ENCODE results near the gene BRD4. TPM values are rescaled to one million over a fixed set of nuclear protein-coding genes. Genes with fewer than 3 reads are reported as not detected.
A peak's percentile ranks its signal among the peaks of the same experiment; 100 is the strongest.

BRD4 gene
- total and polyA plus RNA-seq, 2 donors, result 7.6 to 26.0 TPM

DNA sequence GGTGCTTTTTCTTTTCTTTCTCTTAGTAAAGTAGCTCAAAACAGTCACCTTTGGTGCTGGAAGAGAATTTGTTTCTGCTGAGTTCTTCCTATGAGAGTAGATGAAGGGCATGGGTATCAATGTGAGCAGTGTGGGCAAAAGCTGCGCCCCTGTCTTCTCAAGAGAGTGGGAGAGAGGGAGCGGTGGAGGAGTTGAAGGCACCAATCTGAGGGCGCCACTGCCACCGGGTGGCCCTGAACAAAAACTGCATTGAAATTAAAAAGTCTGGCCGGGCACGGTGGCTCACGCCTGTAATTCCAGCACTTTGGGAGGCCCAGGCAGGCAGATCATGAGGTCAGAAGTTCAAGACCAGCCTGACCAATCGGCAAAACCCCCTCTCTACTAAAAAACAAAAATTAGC lies 71.4 kb downstream of the BRD4 start:
- H3K36me3 ChIP-seq (ENCODE audit: control insufficient read depth in 2 of 2, insufficient read depth in 2 of 2, low read length in 1 of 2), result peaks cover 93 to 95% of the 10 kb centered on the region in 2 donors
- WGBS, result 92% methylated on average over 8 of the region's 8 CpGs
- H3K4me1 ChIP-seq (ENCODE audit: control insufficient read depth in 2 of 2, insufficient read depth in 2 of 2, low read length in 2 of 2), result no peaks in the 10 kb centered on the region
- no peak overlapping the region for H3K4me3 ChIP-seq (ENCODE audit: low read length in 2 of 2)
- H3K27me3 ChIP-seq (ENCODE audit: control insufficient read depth in 2 of 2, insufficient read depth in 1 of 2, low read length in 1 of 2), result no peaks in the 10 kb centered on the region
- H3K27ac ChIP-seq (ENCODE audit: low read depth in 1 of 2, low read length in 1 of 2), result no peak overlapping the region
- peak in 3 of 9 donors; percentile 10 to 33 (median 27) for DNase-seq (ENCODE audit: low read depth in 6 of 9, low spot score in 9 of 9)
- H3K9me3 ChIP-seq (ENCODE audit: control insufficient read depth in 2 of 2, insufficient read depth in 1 of 2, low read length in 1 of 2), result no peaks in the 10 kb centered on the region

DNA sequence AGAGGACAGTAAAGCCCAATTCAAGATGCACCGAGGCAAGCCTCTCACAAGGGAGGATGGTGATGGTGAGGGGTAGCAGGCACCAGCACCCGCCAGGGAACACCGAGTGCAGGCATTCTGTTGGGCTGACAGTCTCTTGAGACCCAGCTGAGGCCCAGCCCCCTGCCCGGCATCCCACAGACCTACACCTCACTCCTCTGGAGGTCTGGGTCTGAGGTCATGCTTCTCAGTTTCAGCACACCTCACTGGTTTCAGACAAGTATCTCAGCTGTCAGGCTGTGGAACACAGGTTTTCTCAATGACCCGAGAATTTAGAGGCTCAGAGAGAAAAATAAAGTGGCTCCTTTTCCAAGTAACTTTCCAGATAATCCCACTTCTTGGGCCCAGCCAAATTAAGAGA lies 72.4 kb downstream of the BRD4 start:
- Histone ChIP-seq H3K9me3 (ENCODE audit: control insufficient read depth in 2 of 2, insufficient read depth in 1 of 2, low read length in 1 of 2) (no peaks in the 10 kb centered on the region), H3K27me3 (ENCODE audit: control insufficient read depth in 2 of 2, insufficient read depth in 1 of 2, low read length in 1 of 2) (no peaks in the 10 kb centered on the region), H3K27ac (ENCODE audit: low read depth in 1 of 2, low read length in 1 of 2) (no peak overlapping the region), H3K36me3 (ENCODE audit: control insufficient read depth in 2 of 2, insufficient read depth in 2 of 2, low read length in 1 of 2) (peaks cover 93 to 97% of the 10 kb centered on the region in 2 donors), H3K4me3 (ENCODE audit: low read length in 2 of 2) (no peak overlapping the region), H3K4me1 (ENCODE audit: control insufficient read depth in 2 of 2, insufficient read depth in 2 of 2, low read length in 2 of 2) (no peaks in the 10 kb centered on the region)
- no peak for DNase-seq (ENCODE audit: low read depth in 6 of 9, low spot score in 9 of 9)
- WGBS, result 95% methylated on average over 5 of the region's 5 CpGs

DNA sequence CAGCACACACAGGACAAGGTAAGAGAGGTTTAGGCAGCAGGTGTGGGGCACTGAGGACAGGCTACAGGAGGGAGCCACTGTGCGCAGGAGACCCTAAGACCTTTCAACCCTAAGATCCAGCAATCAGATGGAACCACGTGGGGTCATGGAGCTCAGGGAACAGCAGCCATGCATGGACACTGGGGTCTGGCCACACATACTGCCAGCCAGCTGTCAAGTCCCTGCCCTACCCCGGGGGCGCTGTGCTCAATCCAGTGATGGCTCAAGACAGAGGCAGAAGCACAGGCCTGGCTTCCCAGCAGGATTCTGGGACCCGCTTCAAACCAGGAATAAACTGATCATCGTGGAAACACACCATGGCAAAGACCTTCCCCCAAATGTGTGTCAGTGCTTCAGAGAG lies 74.6 kb downstream of the BRD4 start:
- no peak for DNase-seq (ENCODE audit: low read depth in 6 of 9, low spot score in 9 of 9)
- Histone ChIP-seq H3K36me3 (ENCODE audit: control insufficient read depth in 2 of 2, insufficient read depth in 2 of 2, low read length in 1 of 2) (peaks cover 93 to 97% of the 10 kb centered on the region in 2 donors), H3K27me3 (ENCODE audit: control insufficient read depth in 2 of 2, insufficient read depth in 1 of 2, low read length in 1 of 2) (no peaks in the 10 kb centered on the region), H3K4me3 (ENCODE audit: low read length in 2 of 2) (no peak overlapping the region), H3K27ac (ENCODE audit: low read depth in 1 of 2, low read length in 1 of 2) (no peak overlapping the region), H3K9me3 (ENCODE audit: control insufficient read depth in 2 of 2, insufficient read depth in 1 of 2, low read length in 1 of 2) (no peaks in the 10 kb centered on the region), H3K4me1 (ENCODE audit: control insufficient read depth in 2 of 2, insufficient read depth in 2 of 2, low read length in 2 of 2) (no peaks in the 10 kb centered on the region)
- WGBS, result 98% methylated on average over 6 of the region's 6 CpGs

DNA sequence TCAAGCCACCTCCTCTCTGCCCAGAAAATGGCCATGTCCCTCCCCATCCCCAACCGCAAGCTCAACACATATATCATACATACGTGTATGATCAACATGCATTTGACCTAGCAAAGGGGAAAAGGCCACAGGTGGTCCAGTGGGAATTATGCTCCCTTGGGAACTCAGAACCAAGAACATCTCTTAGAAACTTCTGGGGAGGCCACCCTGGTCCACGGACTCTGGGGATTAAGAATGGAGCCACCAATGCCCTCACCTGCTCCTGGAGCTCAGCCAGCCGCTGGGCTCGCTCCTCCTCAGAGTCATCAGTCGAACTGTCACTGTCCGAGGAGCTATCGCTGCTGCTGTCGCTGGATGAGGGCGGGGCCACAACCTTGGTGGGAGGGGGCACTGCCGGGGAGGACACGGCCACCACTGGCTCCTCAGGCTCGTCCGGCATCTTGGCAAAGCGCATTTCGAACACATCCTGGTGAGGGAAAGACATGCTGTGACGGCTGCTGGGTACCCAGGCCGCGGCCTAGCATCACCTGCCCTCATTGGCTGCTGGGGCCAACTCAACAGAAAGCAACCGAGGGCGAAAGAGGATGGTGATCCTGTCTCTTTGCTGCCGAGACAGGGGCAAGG lies 75.5 kb downstream of the BRD4 start:
- no peak overlapping the region for H3K27ac ChIP-seq (ENCODE audit: low read depth in 1 of 2, low read length in 1 of 2)
- H3K9me3 ChIP-seq (ENCODE audit: control insufficient read depth in 2 of 2, insufficient read depth in 1 of 2, low read length in 1 of 2), result no peaks in the 10 kb centered on the region
- peaks cover 93 to 98% of the 10 kb centered on the region in 2 donors for H3K36me3 ChIP-seq (ENCODE audit: control insufficient read depth in 2 of 2, insufficient read depth in 2 of 2, low read length in 1 of 2)
- no peak overlapping the region for H3K4me3 ChIP-seq (ENCODE audit: low read length in 2 of 2)
- H3K27me3 ChIP-seq (ENCODE audit: control insufficient read depth in 2 of 2, insufficient read depth in 1 of 2, low read length in 1 of 2), result no peaks in the 10 kb centered on the region
- WGBS, result 98% methylated on average over 22 of the region's 22 CpGs
- H3K4me1 ChIP-seq (ENCODE audit: control insufficient read depth in 2 of 2, insufficient read depth in 2 of 2, low read length in 2 of 2), result peaks cover 0 to 5% of the 10 kb centered on the region in 2 donors
- DNase-seq (ENCODE audit: low read depth in 6 of 9, low spot score in 9 of 9), result no peak

DNA sequence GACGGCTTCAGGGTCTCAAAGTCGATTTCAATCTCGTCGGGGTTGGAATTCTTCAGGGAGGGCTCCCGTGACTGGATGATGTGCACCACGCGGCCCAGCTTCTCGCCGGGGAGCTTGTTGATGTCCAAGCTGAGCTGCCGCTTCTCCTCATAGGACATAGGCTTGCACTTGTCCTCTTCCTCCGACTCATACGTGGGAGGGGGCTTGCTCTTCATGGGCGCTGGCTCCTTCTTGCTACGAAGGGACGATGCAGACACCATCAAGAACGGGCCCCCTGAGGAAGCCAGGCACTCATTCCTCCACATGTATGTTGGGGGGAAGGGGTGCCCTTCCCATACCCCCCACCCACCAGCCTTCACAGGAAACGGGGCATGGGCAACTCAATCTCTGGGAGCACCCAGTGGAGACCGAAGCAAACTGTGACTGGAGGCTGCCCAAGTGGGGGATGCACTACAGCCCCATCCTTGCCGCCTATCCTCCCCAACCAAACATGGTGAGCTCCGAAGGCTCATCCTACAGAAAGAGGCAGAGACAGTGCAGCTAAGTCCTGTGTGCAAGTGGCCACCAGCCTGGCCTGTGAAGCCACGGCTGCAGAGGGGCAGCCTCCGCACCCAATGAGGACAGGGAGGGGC lies 76.9 kb downstream of the BRD4 start:
- no peak for DNase-seq (ENCODE audit: low read depth in 6 of 9, low spot score in 9 of 9)
- H3K36me3 ChIP-seq (ENCODE audit: control insufficient read depth in 2 of 2, insufficient read depth in 2 of 2, low read length in 1 of 2), result peaks cover 97 to 98% of the 10 kb centered on the region in 2 donors
- no peaks in the 10 kb centered on the region for H3K9me3 ChIP-seq (ENCODE audit: control insufficient read depth in 2 of 2, insufficient read depth in 1 of 2, low read length in 1 of 2)
- H3K4me3 ChIP-seq (ENCODE audit: low read length in 2 of 2), result no peak overlapping the region
- no peak overlapping the region for H3K27ac ChIP-seq (ENCODE audit: low read depth in 1 of 2, low read length in 1 of 2)
- H3K4me1 ChIP-seq (ENCODE audit: control insufficient read depth in 2 of 2, insufficient read depth in 2 of 2, low read length in 2 of 2), result peaks cover 0 to 13% of the 10 kb centered on the region in 2 donors
- H3K27me3 ChIP-seq (ENCODE audit: control insufficient read depth in 2 of 2, insufficient read depth in 1 of 2, low read length in 1 of 2), result no peaks in the 10 kb centered on the region
- 98% methylated on average over 22 of the region's 22 CpGs for WGBS

DNA sequence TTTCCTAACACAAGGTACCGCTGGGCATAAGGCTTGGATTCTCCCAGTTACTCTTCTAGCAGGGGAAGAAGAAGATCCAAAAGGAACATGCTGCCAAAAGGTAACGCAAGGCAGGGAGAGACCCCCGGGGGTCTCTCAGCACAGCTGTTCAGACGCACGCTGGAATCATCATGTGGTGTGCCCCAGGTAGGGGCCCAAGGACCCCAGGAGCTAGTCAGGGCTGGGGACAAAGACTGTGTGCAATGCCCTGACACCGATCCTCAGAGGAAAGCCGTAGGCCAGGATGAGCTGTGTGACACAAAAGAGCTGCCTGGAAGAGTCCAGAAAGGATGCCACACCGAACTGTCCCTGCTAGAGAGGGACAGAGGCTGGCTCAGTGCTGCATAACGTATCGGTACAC lies 77.8 kb downstream of the BRD4 start:
- Histone ChIP-seq H3K36me3 (ENCODE audit: control insufficient read depth in 2 of 2, insufficient read depth in 2 of 2, low read length in 1 of 2) (peaks cover 97% of the 10 kb centered on the region in 2 donors), H3K4me3 (ENCODE audit: low read length in 2 of 2) (no peak overlapping the region), H3K9me3 (ENCODE audit: control insufficient read depth in 2 of 2, insufficient read depth in 1 of 2, low read length in 1 of 2) (no peaks in the 10 kb centered on the region), H3K27me3 (ENCODE audit: control insufficient read depth in 2 of 2, insufficient read depth in 1 of 2, low read length in 1 of 2) (no peaks in the 10 kb centered on the region), H3K4me1 (ENCODE audit: control insufficient read depth in 2 of 2, insufficient read depth in 2 of 2, low read length in 2 of 2) (peaks cover 0 to 17% of the 10 kb centered on the region in 2 donors), H3K27ac (ENCODE audit: low read depth in 1 of 2, low read length in 1 of 2) (no peak overlapping the region)
- WGBS, result 99% methylated on average over 10 of the region's 10 CpGs
- no peak for DNase-seq (ENCODE audit: low read depth in 6 of 9, low spot score in 9 of 9)

DNA sequence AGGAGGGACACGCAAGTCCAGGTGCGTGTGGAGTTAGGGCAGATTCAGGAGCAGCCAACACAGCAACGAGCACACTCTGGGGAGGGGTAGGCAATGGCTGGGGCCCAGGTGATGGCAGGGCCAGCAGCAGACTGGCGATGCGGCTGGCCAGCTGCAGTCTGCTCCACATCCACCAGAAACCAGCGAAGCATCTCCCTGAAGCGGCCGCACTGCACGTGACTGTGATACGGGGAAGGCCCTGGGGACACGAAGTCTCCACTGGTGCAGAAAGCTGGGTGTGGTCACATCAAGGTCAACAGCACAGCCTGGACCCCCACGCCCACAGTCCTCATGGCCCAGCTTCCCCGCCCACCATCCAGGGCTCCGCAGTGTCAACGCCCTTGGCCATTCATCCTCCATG lies 78.8 kb downstream of the BRD4 start:
- DNase-seq (ENCODE audit: low read depth in 6 of 9, low spot score in 9 of 9), result no peak
- Histone ChIP-seq H3K27me3 (ENCODE audit: control insufficient read depth in 2 of 2, insufficient read depth in 1 of 2, low read length in 1 of 2) (no peaks in the 10 kb centered on the region), H3K36me3 (ENCODE audit: control insufficient read depth in 2 of 2, insufficient read depth in 2 of 2, low read length in 1 of 2) (peaks cover 97% of the 10 kb centered on the region in 2 donors), H3K4me1 (ENCODE audit: control insufficient read depth in 2 of 2, insufficient read depth in 2 of 2, low read length in 2 of 2) (peaks cover 0 to 22% of the 10 kb centered on the region in 2 donors), H3K27ac (ENCODE audit: low read depth in 1 of 2, low read length in 1 of 2) (no peak overlapping the region), H3K4me3 (ENCODE audit: low read length in 2 of 2) (no peak overlapping the region), H3K9me3 (ENCODE audit: control insufficient read depth in 2 of 2, insufficient read depth in 1 of 2, low read length in 1 of 2) (no peaks in the 10 kb centered on the region)
- WGBS, result 98% methylated on average over 15 of the region's 15 CpGs

DNA sequence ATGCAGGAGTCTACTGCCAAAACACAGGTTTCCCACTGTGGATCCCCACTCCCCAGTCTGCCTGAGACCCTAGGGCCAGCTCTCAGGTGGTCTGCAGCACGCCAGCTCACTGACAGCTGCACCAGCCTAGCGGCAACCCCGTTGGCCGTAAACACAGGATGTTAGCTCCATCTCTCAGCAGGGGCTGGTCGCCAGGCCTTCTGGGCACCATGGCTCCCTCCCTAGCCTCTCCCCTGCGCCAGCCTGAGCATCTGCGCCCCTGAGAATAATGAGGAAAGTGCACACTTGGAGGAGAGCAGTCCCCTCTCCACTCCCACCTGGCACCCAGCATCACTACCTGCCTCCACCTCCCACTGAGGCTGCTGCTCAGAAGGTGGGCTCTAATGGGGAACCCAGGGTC lies 79.3 kb downstream of the BRD4 start:
- Histone ChIP-seq H3K27ac (ENCODE audit: low read depth in 1 of 2, low read length in 1 of 2) (no peak overlapping the region), H3K36me3 (ENCODE audit: control insufficient read depth in 2 of 2, insufficient read depth in 2 of 2, low read length in 1 of 2) (peaks cover 97% of the 10 kb centered on the region in 2 donors), H3K4me1 (ENCODE audit: control insufficient read depth in 2 of 2, insufficient read depth in 2 of 2, low read length in 2 of 2) (peaks cover 0 to 22% of the 10 kb centered on the region in 2 donors), H3K27me3 (ENCODE audit: control insufficient read depth in 2 of 2, insufficient read depth in 1 of 2, low read length in 1 of 2) (no peaks in the 10 kb centered on the region), H3K9me3 (ENCODE audit: control insufficient read depth in 2 of 2, insufficient read depth in 1 of 2, low read length in 1 of 2) (no peaks in the 10 kb centered on the region), H3K4me3 (ENCODE audit: low read length in 2 of 2) (no peak overlapping the region)
- no peak for DNase-seq (ENCODE audit: low read depth in 6 of 9, low spot score in 9 of 9)
- WGBS, result 91% methylated on average over 7 of the region's 7 CpGs

DNA sequence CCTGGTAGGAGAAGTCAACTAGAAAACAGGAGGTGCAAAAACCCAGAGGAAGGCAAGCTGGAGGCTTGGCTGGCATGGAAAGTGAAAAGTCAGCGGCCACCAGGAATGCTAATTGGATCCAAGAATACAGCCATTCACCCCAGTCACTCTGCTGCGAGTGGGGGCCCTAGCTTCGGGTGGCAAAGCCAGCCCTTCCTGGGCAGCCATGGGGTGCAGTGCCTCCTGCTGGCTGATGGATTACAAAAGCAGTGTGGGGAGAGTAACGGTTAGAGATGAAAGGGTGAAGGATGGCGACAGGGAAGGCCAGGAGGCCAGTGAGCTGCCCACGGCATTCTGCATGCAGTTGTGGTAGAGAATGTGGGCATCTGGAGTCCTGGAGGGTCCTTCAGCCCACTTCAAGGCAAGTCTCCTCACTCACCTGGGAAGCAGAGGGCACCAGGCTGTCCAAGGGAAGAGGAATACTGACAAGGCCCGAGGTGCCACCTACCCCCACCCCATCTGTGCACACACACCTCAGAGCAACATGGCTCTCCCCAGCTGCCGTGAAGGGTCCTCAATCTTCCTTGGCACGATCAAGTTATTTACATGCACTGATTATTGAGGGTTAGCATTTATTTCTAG lies 79.8 kb downstream of the BRD4 start:
- peaks cover 0 to 22% of the 10 kb centered on the region in 2 donors for H3K4me1 ChIP-seq (ENCODE audit: control insufficient read depth in 2 of 2, insufficient read depth in 2 of 2, low read length in 2 of 2)
- H3K27ac ChIP-seq (ENCODE audit: low read depth in 1 of 2, low read length in 1 of 2), result peak overlapping the region in 1 of 2 donors; percentile 72
- WGBS, result 92% methylated on average over 9 of the region's 9 CpGs
- H3K4me3 ChIP-seq (ENCODE audit: low read length in 2 of 2), result no peak overlapping the region
- peak in 2 of 9 donors; percentile 9 to 41 for DNase-seq (ENCODE audit: low read depth in 6 of 9, low spot score in 9 of 9)
- no peaks in the 10 kb centered on the region for H3K9me3 ChIP-seq (ENCODE audit: control insufficient read depth in 2 of 2, insufficient read depth in 1 of 2, low read length in 1 of 2)
- H3K36me3 ChIP-seq (ENCODE audit: control insufficient read depth in 2 of 2, insufficient read depth in 2 of 2, low read length in 1 of 2), result peaks cover 97% of the 10 kb centered on the region in 2 donors
- no peaks in the 10 kb centered on the region for H3K27me3 ChIP-seq (ENCODE audit: control insufficient read depth in 2 of 2, insufficient read depth in 1 of 2, low read length in 1 of 2)
